ENCODE data around the gene TRIM56.

DNA sequence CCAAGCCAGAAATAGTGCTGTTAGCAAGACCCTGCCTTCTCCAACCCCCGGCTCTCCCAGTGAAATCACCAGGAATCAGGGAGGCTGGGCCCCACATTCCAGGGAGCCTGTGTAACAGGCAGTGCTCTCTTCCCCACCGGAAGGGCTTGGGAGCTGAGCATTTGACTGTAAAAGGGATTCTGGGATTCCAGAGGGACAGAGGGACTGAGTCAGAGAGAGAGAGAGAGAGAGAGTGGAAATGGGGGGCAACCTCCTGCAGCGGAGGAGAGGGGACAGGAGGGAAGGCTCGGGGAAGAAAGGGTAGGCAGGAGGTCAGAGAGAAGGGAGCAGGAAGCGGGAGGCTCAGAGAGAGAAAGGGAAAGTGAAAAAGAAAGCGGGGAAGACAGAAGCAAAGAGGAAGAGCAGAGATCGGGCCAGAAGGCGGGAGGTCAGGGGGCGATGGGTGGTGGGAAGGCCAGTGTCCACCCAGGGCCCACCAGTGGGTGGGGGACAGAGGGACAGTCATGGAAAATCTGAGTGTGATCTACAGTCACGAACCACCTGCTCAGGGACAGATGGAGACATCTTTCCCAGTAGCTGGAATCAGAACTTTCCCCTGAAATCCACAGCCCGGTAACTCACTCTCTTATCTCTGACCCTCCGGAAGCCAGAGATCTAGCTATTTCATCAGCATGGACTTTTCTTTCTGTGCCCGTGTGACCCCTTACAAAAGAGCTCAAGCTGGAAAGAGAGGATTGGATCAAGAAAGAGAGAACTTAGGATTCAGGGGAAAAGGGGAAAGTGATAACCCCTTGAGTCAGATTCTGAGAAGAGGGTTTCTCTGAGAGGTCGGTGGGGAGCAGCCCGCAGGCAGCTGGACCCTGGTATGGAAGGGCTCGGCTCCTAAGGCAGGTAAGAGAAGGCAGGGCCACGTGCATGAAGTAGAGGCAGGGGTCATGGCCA lies 37.0 kb downstream of the TRIM56 start:
- TF ChIP-seq CTCF (IDR thresholded peaks at IDR 0.05; ENCODE audit: low read length): no peak
- TF ChIP-seq EZH2 (optimal IDR thresholded peaks at IDR 0.05; ENCODE audit: low read depth, low read length): no peak
